HCT116 (cell line): Measurements from ENCODE around the gene OR5H14. TPM values are rescaled to one million over a fixed set of nuclear protein-coding genes. Genes with fewer than 3 reads are reported as not detected.

Experiments
- ATAC-seq: fragments of 200-7000 bp; cut with Tn5 transposase; 2 replicates; pipeline ENCODE4 v1.9.1; 2020; ENCODE audit warnings: mild to moderate bottlenecking, moderate library complexity
- BruUV-seq: library from RNA; stranded (reverse); fragments of 400-500 nt; replicated peaks from 2 replicates; lab custom pipeline; 2021; lab: Mats Ljungman, UMichigan
- CTCF ChIA-PET: fragments of 300-600 bp; sonication (Branson Sonifier 250); formaldehyde crosslinking; loops from one replicate; lab custom pipeline; 2021; ENCODE audit warnings: antibody characterized with exemption; lab: Charles Lee
- POLR2A ChIA-PET: fragments of 300-600, 350-600 bp; sonication (Branson Sonifier 250); formaldehyde crosslinking; loops from one replicate; lab custom pipeline; 2021; ENCODE audit warnings: antibody characterized with exemption; lab: Charles Lee
- RAD21 ChIA-PET, 2 experiments: fragments of 300-600 bp; sonication (Branson Sonifier 250); formaldehyde crosslinking; loops; one replicate each; lab custom pipeline; 2023; ENCODE audit warnings: low total read pairs in 2 of 2; ENCODE audit not compliant: uncharacterized antibody in 2 of 2, unreplicated experiment in 2 of 2, low non-redundant PET in 1 of 2; lab: Charles Lee
- DNase-seq: peaks from one replicate; pipeline ENCODE4 v3.0.0-alpha.2; 2010; ENCODE audit warnings: low read depth, low spot score
- H2AFZ ChIP-seq: fragments of 200-600 bp; shearing (Covaris generic), sonication (generic); 2 replicates; pipeline ENCODE4 v1.6.1; 2017; ENCODE audit warnings: low read depth, mixed run types, mixed read lengths, antibody characterized with exemption, low read length; ENCODE audit not compliant: poor library complexity, severe bottlenecking
- H3K27ac ChIP-seq: 2 replicates; pipeline ENCODE4 v1.5.1; 2012; ENCODE audit warnings: low read depth, low read length
- H3K27me3 ChIP-seq: fragments of 200-600 bp; sonication (generic); 2 replicates; pipeline ENCODE4 v1.6.1; 2016; ENCODE audit warnings: mixed run types, low read length, mixed read lengths; ENCODE audit not compliant: insufficient read depth
- H3K36me3 ChIP-seq, 2 experiments: fragments of 200-500 bp in 1 of 2; fragments of 200-600 bp in 1 of 2; sonication (Bioruptor generic) in 1 of 2; sonication (generic) in 1 of 2; 2 replicates each; pipeline versions ENCODE4 v1.5.1 to v1.6.1; 2014 to 2016; ENCODE audit warnings: low read length in 2 of 2, inconsistent platforms in 1 of 2, mixed read lengths in 1 of 2, mixed run types in 1 of 2; ENCODE audit not compliant: insufficient read depth in 2 of 2, control insufficient read depth in 1 of 2
- H3K4me1 ChIP-seq, 2 experiments: fragments of 200-600 bp in 1 of 2; sonication (generic) in 1 of 2; 2 replicates each; pipeline versions ENCODE4 v1.5.1 to v1.6.1; 2012 to 2017; ENCODE audit warnings: low read length in 2 of 2, inconsistent platforms in 1 of 2, mild to moderate bottlenecking in 1 of 2, mixed read lengths in 1 of 2, mixed run types in 1 of 2, moderate library complexity in 1 of 2; ENCODE audit not compliant: insufficient read depth in 2 of 2, control insufficient read depth in 1 of 2
- H3K4me2 ChIP-seq: fragments of 200-600 bp; sonication (generic); 2 replicates; pipeline ENCODE4 v1.6.1; 2017; ENCODE audit warnings: mixed run types, low read length, mixed read lengths
- H3K4me3 ChIP-seq, 2 experiments: fragments of 200-600 bp in 1 of 2; sonication (generic) in 1 of 2; replicated peaks in 1 of 2; 2 replicates each; pipeline ENCODE4 v1.5.1; 2011 to 2016; ENCODE audit warnings: low read length in 2 of 2, control low read depth in 1 of 2, low read depth in 1 of 2, mild to moderate bottlenecking in 1 of 2, mixed read lengths in 1 of 2, mixed run types in 1 of 2
- H3K79me2 ChIP-seq: fragments of 200-600 bp; sonication (generic); 2 replicates; pipeline ENCODE4 v1.6.1; 2017; ENCODE audit warnings: mild to moderate bottlenecking, mixed run types, low read length, moderate library complexity, mixed read lengths; ENCODE audit not compliant: insufficient read depth
- H3K9ac ChIP-seq: fragments of 200-600 bp; sonication (generic); 2 replicates; pipeline ENCODE4 v1.6.1; 2016; ENCODE audit warnings: low read length, mixed read lengths
- H3K9me2 ChIP-seq: fragments of 200-600 bp; sonication (generic), shearing (Covaris generic); 2 replicates; pipeline ENCODE4 v1.6.1; 2017; ENCODE audit warnings: mixed run types, mild to moderate bottlenecking, moderate library complexity; ENCODE audit not compliant: insufficient read depth
- H3K9me3 ChIP-seq, 2 experiments: fragments of 200-500 bp in 1 of 2; fragments of 200-600 bp in 1 of 2; sonication (Bioruptor generic) in 1 of 2; sonication (generic) in 1 of 2; 2 replicates each; pipeline ENCODE4 v1.6.1; 2014 to 2017; ENCODE audit warnings: low read length in 2 of 2, mixed read lengths in 2 of 2, inconsistent platforms in 1 of 2, low read depth in 1 of 2, mild to moderate bottlenecking in 1 of 2, mixed run types in 1 of 2, moderate library complexity in 1 of 2; ENCODE audit not compliant: control insufficient read depth in 1 of 2, insufficient read depth in 1 of 2
- H4K20me1 ChIP-seq: fragments of 200-600 bp; sonication (generic), shearing (Covaris generic); 2 replicates; pipeline ENCODE4 v1.6.1; 2017; ENCODE audit warnings: mixed run types, mild to moderate bottlenecking, moderate library complexity; ENCODE audit not compliant: insufficient read depth
- CBX3 ChIP-seq: IDR thresholded peaks from 2 replicates; pipeline ENCODE4 v1.6.1; 2012; ENCODE audit warnings: low read depth
- CEBPB ChIP-seq: IDR thresholded peaks from 2 replicates; pipeline ENCODE4 v1.6.1; 2012; ENCODE audit warnings: low read depth
- EGR1 ChIP-seq: IDR thresholded peaks from 2 replicates; pipeline ENCODE4 v1.6.1; 2012; ENCODE audit warnings: low read depth
- EZH2 ChIP-seq: fragments of 200-600 bp; sonication (generic); IDR thresholded peaks from 2 replicates; pipeline ENCODE4 v1.6.1; 2017; ENCODE audit warnings: antibody characterized with exemption, mixed run types
- FOSL1 ChIP-seq: IDR thresholded peaks from 2 replicates; pipeline ENCODE4 v1.6.1; 2012; ENCODE audit warnings: low read depth
- JUND ChIP-seq: IDR thresholded peaks from 2 replicates; pipeline ENCODE4 v1.6.1; 2012
- POLR2A ChIP-seq: IDR thresholded peaks from 2 replicates; pipeline ENCODE4 v1.7.0; 2011; ENCODE audit warnings: borderline replicate concordance; ENCODE audit not compliant: insufficient read depth, insufficient read length; ENCODE audit errors: extremely low read depth
- RAD21 ChIP-seq: IDR thresholded peaks from 2 replicates; pipeline ENCODE4 v1.6.1; 2012; ENCODE audit warnings: low read depth, mild to moderate bottlenecking
- SIN3A ChIP-seq: IDR thresholded peaks from 2 replicates; pipeline ENCODE4 v1.6.1; 2012; ENCODE audit warnings: low read depth
- SP1 ChIP-seq: IDR thresholded peaks from 2 replicates; pipeline ENCODE4 v1.6.1; 2012; ENCODE audit warnings: low read depth
- TCF7L2 ChIP-seq: IDR thresholded peaks from 2 replicates; pipeline ENCODE4 v1.7.0; 2011; ENCODE audit warnings: borderline replicate concordance, inconsistent platforms; ENCODE audit not compliant: insufficient read depth, insufficient read length; ENCODE audit errors: extremely low read depth
- YY1 ChIP-seq: IDR thresholded peaks from 2 replicates; pipeline ENCODE4 v1.6.1; 2011; ENCODE audit warnings: low read length, low read depth, moderate library complexity, mild to moderate bottlenecking; ENCODE audit not compliant: insufficient replicate concordance; ENCODE audit errors: extremely low read depth
- ZFX ChIP-seq: fragments of 450-650 bp; IDR thresholded peaks from 2 replicates; pipeline ENCODE4 v1.6.1; 2017
- intact Hi-C: fragments of 100-400 bp; cut with micrococcal nuclease; formaldehyde crosslinking; loops from 2 replicates; pipeline ENCODE4 v1.10.0; 2022
- total RNA-seq: library from RNA; stranded (reverse); gene quantifications from one replicate; pipeline ENCODE4 v1.2.1, GENCODE V29; 2021; ENCODE audit not compliant: unreplicated experiment
- TF ChIP-seq, protein P1 (sequence below): IDR thresholded peaks from 2 replicates; pipeline ENCODE4 v1.6.1; 2012
- TF ChIP-seq, protein P2 (sequence below), 3 experiments: fragments of 200-600 bp in 1 of 3; sonication (generic) in 1 of 3; IDR thresholded peaks in 2 of 3; conservative IDR thresholded peaks in 1 of 3; 2 replicates each; pipeline ENCODE4 v1.5.1; 2012 to 2017; ENCODE audit warnings: low read depth in 2 of 3, low read length in 2 of 3, antibody characterized with exemption in 1 of 3, borderline replicate concordance in 1 of 3, control low read depth in 1 of 3, mild to moderate bottlenecking in 1 of 3, mixed read lengths in 1 of 3, mixed run types in 1 of 3, moderate library complexity in 1 of 3; ENCODE audit not compliant: insufficient read depth in 1 of 3

OR5H14 gene
- total RNA-seq, 1 experiment from 2014 or later: not detected

- Histone ChIP-seq H3K4me1 (peaks cover 0 to 12% of the 10 kb centered on the region in 2 experiments; a peak in 2 of 4 replicates), H3K4me3 (no peak overlapping the region), H3K9ac (no peak overlapping the region), H3K4me2 (peak overlapping the region; percentile 26), H3K27me3 (no peaks in the 10 kb centered on the region), H2AFZ (peak overlapping the region; percentile 66), H4K20me1 (no peaks in the 10 kb centered on the region), H3K27ac (no peak overlapping the region), H3K36me3 (no peaks in the 10 kb centered on the region), H3K79me2 (no peaks in the 10 kb centered on the region), H3K9me3 (no peaks in the 10 kb centered on the region), H3K9me2 (no peaks in the 10 kb centered on the region)
- TF ChIP-seq TCF7L2: peak; percentile 29
- no peak for TF ChIP-seq FOSL1
- no peak for TF ChIP-seq JUND
- TF ChIP-seq, protein P1, sequence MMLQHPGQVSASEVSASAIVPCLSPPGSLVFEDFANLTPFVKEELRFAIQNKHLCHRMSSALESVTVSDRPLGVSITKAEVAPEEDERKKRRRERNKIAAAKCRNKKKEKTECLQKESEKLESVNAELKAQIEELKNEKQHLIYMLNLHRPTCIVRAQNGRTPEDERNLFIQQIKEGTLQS: no peak
- ATAC-seq (peak; percentile 73; the same call in 1 of the 2 replicates), DNase-seq (peak; percentile 24)
- POLR2A ChIA-PET: no interaction called here
- intact Hi-C loops: no loop called here
- CTCF ChIA-PET: no interaction called here
- BruUV-seq: no TSS peak
- RAD21 ChIA-PET: no interaction called here
These were observed 4.0 kb downstream of the OR5H14 start for GRCh38 chr3:98151241-98151640.

DNA sequence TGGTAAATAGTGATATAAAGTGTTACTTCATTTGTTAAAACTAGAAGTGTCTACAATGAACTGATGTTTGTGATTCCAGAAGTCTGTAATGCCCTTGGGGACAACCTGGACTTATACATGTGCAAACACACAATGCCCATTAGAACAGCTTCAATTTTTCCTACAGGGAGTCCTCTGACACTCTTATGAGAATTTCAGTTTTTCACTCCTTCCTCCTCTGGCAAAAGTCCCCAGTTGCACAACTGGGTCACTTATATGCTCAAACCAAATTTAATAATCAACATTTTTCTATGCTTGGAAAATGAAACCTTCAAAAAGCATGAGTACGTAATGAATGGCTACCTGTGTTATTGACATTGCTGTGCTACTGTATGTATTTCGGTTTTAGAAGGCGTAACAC is 19.1 kb downstream of the OR5H14 start, which contains the start of gene OR5H15:
TSS of gene OR5H15 (plus strand) at position 301 of the 400 bp plus-strand sequence. CDS start 2,004 bp downstream, outside the sequence.
- no peaks in the 10 kb centered on the region for H3K79me2 ChIP-seq
- no peak within 1 kb of the TSS for H3K4me3 ChIP-seq
- POLR2A ChIA-PET: no interaction called here
- H3K4me2 ChIP-seq: no peak within 1 kb of the TSS
- H2AFZ ChIP-seq: no peak within 1 kb of the TSS
- intact Hi-C loops: no loop called here
- no TSS peak for BruUV-seq
- no peaks in the 10 kb centered on the region for H3K9me2 ChIP-seq
- no peaks in the 10 kb centered on the region for H3K36me3 ChIP-seq
- no peak within 1 kb of the TSS for H3K9ac ChIP-seq
- H3K27ac ChIP-seq: no peak within 1 kb of the TSS
- H3K4me1 ChIP-seq: no peaks in the 10 kb centered on the region
- ATAC-seq: no peak
- no peaks in the 10 kb centered on the region for H4K20me1 ChIP-seq
- H3K9me3 ChIP-seq: no peaks in the 10 kb centered on the region
- H3K27me3 ChIP-seq: no peaks in the 10 kb centered on the region
- DNase-seq: no peak
- CTCF ChIA-PET: no interaction called here
- RAD21 ChIA-PET: no interaction called here
- no peak for TF ChIP-seq CBX3
- no peak for TF ChIP-seq TCF7L2
- no peak for TF ChIP-seq SP1
- TF ChIP-seq JUND: no peak
- TF ChIP-seq, protein P2, sequence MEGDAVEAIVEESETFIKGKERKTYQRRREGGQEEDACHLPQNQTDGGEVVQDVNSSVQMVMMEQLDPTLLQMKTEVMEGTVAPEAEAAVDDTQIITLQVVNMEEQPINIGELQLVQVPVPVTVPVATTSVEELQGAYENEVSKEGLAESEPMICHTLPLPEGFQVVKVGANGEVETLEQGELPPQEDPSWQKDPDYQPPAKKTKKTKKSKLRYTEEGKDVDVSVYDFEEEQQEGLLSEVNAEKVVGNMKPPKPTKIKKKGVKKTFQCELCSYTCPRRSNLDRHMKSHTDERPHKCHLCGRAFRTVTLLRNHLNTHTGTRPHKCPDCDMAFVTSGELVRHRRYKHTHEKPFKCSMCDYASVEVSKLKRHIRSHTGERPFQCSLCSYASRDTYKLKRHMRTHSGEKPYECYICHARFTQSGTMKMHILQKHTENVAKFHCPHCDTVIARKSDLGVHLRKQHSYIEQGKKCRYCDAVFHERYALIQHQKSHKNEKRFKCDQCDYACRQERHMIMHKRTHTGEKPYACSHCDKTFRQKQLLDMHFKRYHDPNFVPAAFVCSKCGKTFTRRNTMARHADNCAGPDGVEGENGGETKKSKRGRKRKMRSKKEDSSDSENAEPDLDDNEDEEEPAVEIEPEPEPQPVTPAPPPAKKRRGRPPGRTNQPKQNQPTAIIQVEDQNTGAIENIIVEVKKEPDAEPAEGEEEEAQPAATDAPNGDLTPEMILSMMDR (IDR thresholded peaks at IDR 0.05 in 2 of 3, conservative IDR thresholded peaks at IDR 0.05 in 1 of 3; ENCODE audit: borderline replicate concordance in 1 of 3, insufficient read depth in 1 of 3, low read depth in 2 of 3, low read length in 2 of 3): no peak
- no peak for TF ChIP-seq CEBPB
- TF ChIP-seq EZH2: no peak
- TF ChIP-seq, protein P1: no peak
- no peak for TF ChIP-seq YY1
- TF ChIP-seq POLR2A: no peak
- no peak for TF ChIP-seq EGR1
- no peak for TF ChIP-seq RAD21
- no peak for TF ChIP-seq SIN3A
- no peak for TF ChIP-seq FOSL1
- TF ChIP-seq ZFX: no peak
